NCI-H187 (cell line): ENCODE results near the gene ZNF217.
"Not testable (repeated sequence)": the region's sequence is repeated elsewhere in the genome, so short reads cannot be mapped to it uniquely, and the experiment has no call there.

ENCODE experiments used
- DNase-seq, 2 experiments: peaks; one replicate each; lab custom pipeline; 2025; lab: John Stamatoyannopoulos, UW

The ZNF217 gene

GRCh38 chr20:53597521-53598120 lies 4.0 kb upstream of the ZNF217 start:
- no peak for DNase-seq

- DNase-seq, result no peak
Measured at GRCh38 chr20:53597030-53597482, 3.4 kb upstream of the ZNF217 start.

- DNase-seq, result peak; percentile 30 to 37
Measured at GRCh38 chr20:53596189-53597001, 2.8 kb upstream of the ZNF217 start.

- DNase-seq, result not testable (repeated sequence)
Measured at GRCh38 chr20:53595742-53596141, 2.1 kb upstream of the ZNF217 start.

GRCh38 chr20:53595018-53595378 lies 1.4 kb upstream of the ZNF217 start:
- DNase-seq, result no peak

GRCh38 chr20:53594068-53595017 lies 704 bp upstream of the ZNF217 start:
- peak; percentile 86 to 94 for DNase-seq

GRCh38 chr20:53592992-53593465 lies 610 bp downstream of the ZNF217 start:
- no peak for DNase-seq

- DNase-seq, result not testable (repeated sequence)
Measured at GRCh38 chr20:53592454-53592991, 1.1 kb downstream of the ZNF217 start.

- not testable (repeated sequence) for DNase-seq
Measured at GRCh38 chr20:53591941-53592441, 1.6 kb downstream of the ZNF217 start.

- DNase-seq, result not testable (repeated sequence)
Measured at GRCh38 chr20:53591206-53591741, 2.4 kb downstream of the ZNF217 start.

- not testable (repeated sequence) for DNase-seq
Measured at GRCh38 chr20:53590608-53591007, 3.0 kb downstream of the ZNF217 start.

- not testable (repeated sequence) for DNase-seq
Measured at GRCh38 chr20:53590122-53590521, 3.5 kb downstream of the ZNF217 start.

- DNase-seq, result not testable (repeated sequence)
Measured at GRCh38 chr20:53589321-53590065, 4.1 kb downstream of the ZNF217 start.

GRCh38 chr20:53587157-53587703 lies 6.4 kb downstream of the ZNF217 start:
- not testable (repeated sequence) for DNase-seq

GRCh38 chr20:53586640-53587039 lies 7.0 kb downstream of the ZNF217 start:
- DNase-seq, result no peak

GRCh38 chr20:53585910-53586309 lies 7.7 kb downstream of the ZNF217 start:
- DNase-seq, result not testable (repeated sequence)

GRCh38 chr20:53585004-53585569 lies 8.6 kb downstream of the ZNF217 start:
- not testable (repeated sequence) for DNase-seq

GRCh38 chr20:53584550-53584913 lies 9.1 kb downstream of the ZNF217 start:
- not testable (repeated sequence) for DNase-seq

- not testable (repeated sequence) for DNase-seq
Measured at GRCh38 chr20:53583660-53584549, 9.7 kb downstream of the ZNF217 start.
